GM23338 (cell line): ENCODE measurements around the gene TYR. TPM values are rescaled to one million over a fixed set of nuclear protein-coding genes. Genes with fewer than 3 reads are reported as not detected.

Source experiments
- ATAC-seq: fragments of 200-7000 bp; cut with Tn5 transposase; 3 replicates; pipeline ENCODE4 v1.9.1; 2020
- DNase-seq: peaks from one replicate; pipeline ENCODE4 v3.0.0-alpha.2; 2015; ENCODE audit warnings: low spot score
- H2AFZ ChIP-seq: fragments of 200-600 bp; sonication (generic); 2 replicates; pipeline ENCODE4 v1.8.0; 2016; ENCODE audit warnings: antibody characterized with exemption, mild to moderate bottlenecking, moderate library complexity
- H3F3A ChIP-seq: fragments of 200-600 bp; sonication (generic); replicated peaks from 2 replicates; pipeline ENCODE4 v1.8.0; 2017; ENCODE audit warnings: antibody characterized with exemption, mixed run types, low read depth
- H3K27ac ChIP-seq: fragments of 200-600 bp; sonication (generic); 2 replicates; pipeline ENCODE4 v1.6.1; 2016; ENCODE audit warnings: low read depth
- H3K27me3 ChIP-seq: fragments of 200-600 bp; sonication (generic); 2 replicates; pipeline ENCODE4 v1.8.0; 2016; ENCODE audit warnings: mild to moderate bottlenecking, mixed run types, moderate library complexity; ENCODE audit not compliant: insufficient read depth
- H3K36me3 ChIP-seq: fragments of 200-600 bp; sonication (generic); 2 replicates; pipeline ENCODE4 v1.8.0; 2016; ENCODE audit warnings: mild to moderate bottlenecking; ENCODE audit not compliant: insufficient read depth
- H3K4me1 ChIP-seq: fragments of 200-600 bp; sonication (generic); 2 replicates; pipeline ENCODE4 v1.8.0; 2016; ENCODE audit warnings: mild to moderate bottlenecking, moderate library complexity; ENCODE audit not compliant: insufficient read depth
- H3K4me2 ChIP-seq: fragments of 200-600 bp; sonication (generic); 2 replicates; pipeline ENCODE4 v1.7.1; 2017; ENCODE audit warnings: mixed run types
- H3K4me3 ChIP-seq: fragments of 200-600 bp; sonication (generic); 2 replicates; pipeline ENCODE4 v1.6.1; 2016; ENCODE audit warnings: mixed run types
- H3K79me2 ChIP-seq: fragments of 200-600 bp; sonication (generic); replicated peaks from 2 replicates; pipeline ENCODE4 v1.8.0; 2017; ENCODE audit warnings: mild to moderate bottlenecking; ENCODE audit not compliant: insufficient read depth
- H3K9me2 ChIP-seq: fragments of 200-600 bp; sonication (generic); 2 replicates; pipeline ENCODE4 v1.8.0; 2017; ENCODE audit not compliant: insufficient read depth
- H4K20me1 ChIP-seq: fragments of 200-600 bp; sonication (generic); replicated peaks from 2 replicates; pipeline ENCODE4 v1.8.0; 2017; ENCODE audit warnings: mild to moderate bottlenecking; ENCODE audit not compliant: insufficient read depth
- H3K27ac Mint-ChIP-seq: 2 replicates; pipeline ENCODE4 v1.8.0; 2020; ENCODE audit warnings: inconsistent platforms, mild to moderate bottlenecking, moderate library complexity, mixed read lengths
- H3K27me3 Mint-ChIP-seq: 3 replicates; pipeline ENCODE4 v1.8.0; 2022; ENCODE audit warnings: low read depth, mild to moderate bottlenecking, moderate library complexity, mixed read lengths, inconsistent platforms; ENCODE audit not compliant: insufficient read depth, poor library complexity
- H3K36me3 Mint-ChIP-seq: 3 replicates; pipeline ENCODE4 v1.8.0; 2021; ENCODE audit warnings: low read depth, mild to moderate bottlenecking, inconsistent platforms, moderate library complexity, mixed read lengths
- H3K4me1 Mint-ChIP-seq: 3 replicates; pipeline ENCODE4 v1.8.0; 2020; ENCODE audit warnings: mild to moderate bottlenecking, inconsistent platforms, mixed read lengths
- H3K4me3 Mint-ChIP-seq: 3 replicates; pipeline ENCODE4 v1.8.0; 2021; ENCODE audit warnings: moderate library complexity, mild to moderate bottlenecking, inconsistent platforms, mixed read lengths
- H3K9me3 Mint-ChIP-seq: 3 replicates; pipeline ENCODE4 v1.8.0; 2020; ENCODE audit warnings: moderate library complexity, mild to moderate bottlenecking, inconsistent platforms, mixed read lengths
- EZH2phosphoT487 ChIP-seq: fragments of 200-600 bp; sonication (generic); IDR thresholded peaks from one replicate; pipeline ENCODE4 v1.8.1; 2018; ENCODE audit warnings: antibody characterized with exemption; ENCODE audit not compliant: unreplicated experiment
- JUNB ChIP-seq: IDR thresholded peaks from one replicate; pipeline ENCODE4 v1.6.1; 2016; ENCODE audit warnings: antibody characterized with exemption; ENCODE audit not compliant: unreplicated experiment
- NANOG ChIP-seq: IDR thresholded peaks from 2 replicates; pipeline ENCODE4 v1.6.1; 2016; ENCODE audit warnings: antibody characterized with exemption, borderline replicate concordance
- POLR2AphosphoS5 ChIP-seq: IDR thresholded peaks from 2 replicates; pipeline ENCODE4 v1.6.1; 2016; ENCODE audit warnings: antibody characterized with exemption, low read depth
- STAT1 ChIP-seq: IDR thresholded peaks from one replicate; pipeline ENCODE4 v1.6.1; 2016; ENCODE audit warnings: antibody characterized with exemption; ENCODE audit not compliant: unreplicated experiment
- ZNF114 ChIP-seq: fragments of 250-450 bp; sonication (Bioruptor Pico); IDR thresholded peaks from 2 replicates; pipeline ENCODE4 v1.5.0; 2020; ENCODE audit warnings: mild to moderate bottlenecking, moderate library complexity
- ZNF331 ChIP-seq: fragments of 250-450 bp; sonication (Bioruptor Pico); IDR thresholded peaks from 2 replicates; pipeline ENCODE4 v1.5.0; 2020; ENCODE audit warnings: low read depth, mild to moderate bottlenecking, moderate library complexity
- polyA plus RNA-seq: library from polyadenylated mRNA; unstranded; fragments of >200 nt; fragmentation: Nextera tagmentation; extraction: Ambion mirVana; gene quantifications from 2 replicates; pipeline ENCODE4 v1.2.1, GENCODE V29; 2016
- total RNA-seq: library from RNA; depleted of rRNA; stranded (reverse); fragments of >200 nt; shearing (Covaris generic); gene quantifications from 2 replicates; pipeline ENCODE4 v1.2.3, GENCODE V29; 2014
- TF ChIP-seq, protein P1 (sequence below): fragments of 250-450 bp; sonication (Bioruptor Pico); IDR thresholded peaks from 2 replicates; pipeline ENCODE4 v1.5.0; 2020; ENCODE audit warnings: mild to moderate bottlenecking, moderate library complexity
- TF ChIP-seq, protein P2 (sequence below), 2 experiments: fragments of 200-600 bp in 1 of 2; sonication (generic) in 1 of 2; conservative IDR thresholded peaks; 2 replicates each; pipeline versions ENCODE4 v1.5.1 to v1.6.1; 2016 to 2017; ENCODE audit warnings: antibody characterized with exemption in 2 of 2, low read depth in 2 of 2, mild to moderate bottlenecking in 2 of 2, moderate library complexity in 1 of 2
- TF ChIP-seq, protein P3 (sequence below): IDR thresholded peaks from one replicate; pipeline ENCODE4 v1.6.1; 2018; ENCODE audit warnings: antibody characterized with exemption; ENCODE audit not compliant: unreplicated experiment

TYR gene
- total and polyA plus RNA-seq, 2 experiments from 2014 or later = 0.08 TPM; not detected in 1

DNA sequence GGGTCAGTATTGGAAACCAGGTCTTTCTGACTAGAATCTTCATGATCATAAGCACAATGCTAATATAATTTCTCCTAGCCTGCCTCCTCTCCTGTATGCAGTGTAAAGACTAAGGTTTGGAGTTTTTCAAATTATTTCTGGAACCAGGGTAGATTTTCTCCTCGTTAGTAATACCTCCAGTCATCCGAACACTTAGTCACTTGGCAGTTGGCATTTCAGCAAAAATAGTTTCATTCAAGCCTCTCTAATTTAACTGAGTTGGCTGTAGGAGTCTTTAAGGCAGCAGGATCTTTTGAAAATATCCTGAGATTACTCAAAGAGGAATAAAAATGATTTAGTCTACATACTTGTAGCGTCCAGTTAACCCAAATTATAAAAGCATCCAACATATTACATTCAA lies 6.3 kb downstream of the TYR start:
- peaks cover 4% of the 10 kb centered on the region for H3K27me3 Mint-ChIP-seq

DNA sequence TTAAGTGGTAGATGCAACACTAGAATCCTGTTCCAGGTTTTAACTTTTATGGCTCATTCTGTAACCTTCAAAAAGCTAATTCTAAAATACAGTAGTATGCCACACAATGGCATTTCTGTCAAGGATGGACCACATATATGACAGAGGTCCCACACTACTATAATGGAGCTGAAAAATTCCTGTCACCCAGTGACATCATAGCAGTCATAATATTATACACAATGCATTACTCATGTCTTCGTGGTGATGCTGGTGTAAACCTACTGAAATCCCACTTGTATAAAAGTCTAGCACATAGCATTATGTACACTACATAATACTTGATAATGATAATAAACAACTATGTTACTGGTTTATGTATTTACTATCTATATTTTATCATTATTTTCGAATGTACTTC lies 12.1 kb downstream of the TYR start:
- no peak for DNase-seq
- H3K9me2 ChIP-seq = no peaks in the 10 kb centered on the region
- no peak overlapping the region for H3K4me2 ChIP-seq
- no peaks in the 10 kb centered on the region for H3K79me2 ChIP-seq
- H3K36me3 ChIP-seq = no peaks in the 10 kb centered on the region
- no peaks in the 10 kb centered on the region for H4K20me1 ChIP-seq
- no peaks in the 10 kb centered on the region for H3K9me3 Mint-ChIP-seq
- H3K4me3 ChIP-seq = no peak overlapping the region
- H3K27me3 Mint-ChIP-seq = no peaks in the 10 kb centered on the region
- no peaks in the 10 kb centered on the region for H3K4me1 ChIP-seq
- H3F3A ChIP-seq = no peaks in the 10 kb centered on the region
- H3K4me3 Mint-ChIP-seq = no peak overlapping the region
- H2AFZ ChIP-seq = no peak overlapping the region
- ATAC-seq = no peak
- H3K27me3 ChIP-seq = no peaks in the 10 kb centered on the region
- H3K4me1 Mint-ChIP-seq = no peaks in the 10 kb centered on the region
- H3K27ac Mint-ChIP-seq = no peak overlapping the region
- no peaks in the 10 kb centered on the region for H3K36me3 Mint-ChIP-seq
- no peak overlapping the region for H3K27ac ChIP-seq
- no peak for TF ChIP-seq POLR2AphosphoS5
- TF ChIP-seq NANOG = no peak
- no peak for TF ChIP-seq JUNB
- TF ChIP-seq, protein P1, sequence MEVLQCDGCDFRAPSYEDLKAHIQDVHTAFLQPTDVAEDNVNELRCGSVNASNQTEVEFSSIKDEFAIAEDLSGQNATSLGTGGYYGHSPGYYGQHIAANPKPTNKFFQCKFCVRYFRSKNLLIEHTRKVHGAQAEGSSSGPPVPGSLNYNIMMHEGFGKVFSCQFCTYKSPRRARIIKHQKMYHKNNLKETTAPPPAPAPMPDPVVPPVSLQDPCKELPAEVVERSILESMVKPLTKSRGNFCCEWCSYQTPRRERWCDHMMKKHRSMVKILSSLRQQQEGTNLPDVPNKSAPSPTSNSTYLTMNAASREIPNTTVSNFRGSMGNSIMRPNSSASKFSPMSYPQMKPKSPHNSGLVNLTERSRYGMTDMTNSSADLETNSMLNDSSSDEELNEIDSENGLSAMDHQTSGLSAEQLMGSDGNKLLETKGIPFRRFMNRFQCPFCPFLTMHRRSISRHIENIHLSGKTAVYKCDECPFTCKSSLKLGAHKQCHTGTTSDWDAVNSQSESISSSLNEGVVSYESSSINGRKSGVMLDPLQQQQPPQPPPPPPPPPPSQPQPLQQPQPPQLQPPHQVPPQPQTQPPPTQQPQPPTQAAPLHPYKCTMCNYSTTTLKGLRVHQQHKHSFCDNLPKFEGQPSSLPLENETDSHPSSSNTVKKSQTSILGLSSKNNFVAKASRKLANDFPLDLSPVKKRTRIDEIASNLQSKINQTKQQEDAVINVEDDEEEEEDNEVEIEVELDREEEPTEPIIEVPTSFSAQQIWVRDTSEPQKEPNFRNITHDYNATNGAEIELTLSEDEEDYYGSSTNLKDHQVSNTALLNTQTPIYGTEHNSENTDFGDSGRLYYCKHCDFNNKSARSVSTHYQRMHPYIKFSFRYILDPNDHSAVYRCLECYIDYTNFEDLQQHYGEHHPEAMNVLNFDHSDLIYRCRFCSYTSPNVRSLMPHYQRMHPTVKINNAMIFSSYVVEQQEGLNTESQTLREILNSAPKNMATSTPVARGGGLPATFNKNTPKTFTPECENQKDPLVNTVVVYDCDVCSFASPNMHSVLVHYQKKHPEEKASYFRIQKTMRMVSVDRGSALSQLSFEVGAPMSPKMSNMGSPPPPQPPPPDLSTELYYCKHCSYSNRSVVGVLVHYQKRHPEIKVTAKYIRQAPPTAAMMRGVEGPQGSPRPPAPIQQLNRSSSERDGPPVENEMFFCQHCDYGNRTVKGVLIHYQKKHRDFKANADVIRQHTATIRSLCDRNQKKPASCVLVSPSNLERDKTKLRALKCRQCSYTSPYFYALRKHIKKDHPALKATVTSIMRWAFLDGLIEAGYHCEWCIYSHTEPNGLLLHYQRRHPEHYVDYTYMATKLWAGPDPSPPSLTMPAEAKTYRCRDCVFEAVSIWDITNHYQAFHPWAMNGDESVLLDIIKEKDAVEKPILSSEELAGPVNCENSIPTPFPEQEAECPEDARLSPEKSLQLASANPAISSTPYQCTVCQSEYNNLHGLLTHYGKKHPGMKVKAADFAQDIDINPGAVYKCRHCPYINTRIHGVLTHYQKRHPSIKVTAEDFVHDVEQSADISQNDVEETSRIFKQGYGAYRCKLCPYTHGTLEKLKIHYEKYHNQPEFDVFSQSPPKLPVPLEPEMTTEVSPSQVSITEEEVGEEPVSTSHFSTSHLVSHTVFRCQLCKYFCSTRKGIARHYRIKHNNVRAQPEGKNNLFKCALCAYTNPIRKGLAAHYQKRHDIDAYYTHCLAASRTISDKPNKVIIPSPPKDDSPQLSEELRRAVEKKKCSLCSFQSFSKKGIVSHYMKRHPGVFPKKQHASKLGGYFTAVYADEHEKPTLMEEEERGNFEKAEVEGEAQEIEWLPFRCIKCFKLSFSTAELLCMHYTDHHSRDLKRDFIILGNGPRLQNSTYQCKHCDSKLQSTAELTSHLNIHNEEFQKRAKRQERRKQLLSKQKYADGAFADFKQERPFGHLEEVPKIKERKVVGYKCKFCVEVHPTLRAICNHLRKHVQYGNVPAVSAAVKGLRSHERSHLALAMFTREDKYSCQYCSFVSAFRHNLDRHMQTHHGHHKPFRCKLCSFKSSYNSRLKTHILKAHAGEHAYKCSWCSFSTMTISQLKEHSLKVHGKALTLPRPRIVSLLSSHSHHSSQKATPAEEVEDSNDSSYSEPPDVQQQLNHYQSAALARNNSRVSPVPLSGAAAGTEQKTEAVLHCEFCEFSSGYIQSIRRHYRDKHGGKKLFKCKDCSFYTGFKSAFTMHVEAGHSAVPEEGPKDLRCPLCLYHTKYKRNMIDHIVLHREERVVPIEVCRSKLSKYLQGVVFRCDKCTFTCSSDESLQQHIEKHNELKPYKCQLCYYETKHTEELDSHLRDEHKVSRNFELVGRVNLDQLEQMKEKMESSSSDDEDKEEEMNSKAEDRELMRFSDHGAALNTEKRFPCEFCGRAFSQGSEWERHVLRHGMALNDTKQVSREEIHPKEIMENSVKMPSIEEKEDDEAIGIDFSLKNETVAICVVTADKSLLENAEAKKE (CRISPR knock-in tag) = no peak

More for the DNA sequence above, 6.3 kb downstream of the TYR start:
- no peak overlapping the region for H3K4me3 ChIP-seq
- Mint-ChIP-seq H3K4me3 (no peak overlapping the region), H3K9me3 (no peaks in the 10 kb centered on the region), H3K36me3 (no peaks in the 10 kb centered on the region), H3K27ac (no peak overlapping the region), H3K4me1 (peaks cover 19% of the 10 kb centered on the region)
- DNase-seq (no peak), ATAC-seq (no peak)
- H4K20me1 ChIP-seq = no peaks in the 10 kb centered on the region
- no peak overlapping the region for H2AFZ ChIP-seq
- H3K27ac ChIP-seq = no peak overlapping the region
- no peaks in the 10 kb centered on the region for H3K79me2 ChIP-seq
- TF ChIP-seq, protein P2, sequence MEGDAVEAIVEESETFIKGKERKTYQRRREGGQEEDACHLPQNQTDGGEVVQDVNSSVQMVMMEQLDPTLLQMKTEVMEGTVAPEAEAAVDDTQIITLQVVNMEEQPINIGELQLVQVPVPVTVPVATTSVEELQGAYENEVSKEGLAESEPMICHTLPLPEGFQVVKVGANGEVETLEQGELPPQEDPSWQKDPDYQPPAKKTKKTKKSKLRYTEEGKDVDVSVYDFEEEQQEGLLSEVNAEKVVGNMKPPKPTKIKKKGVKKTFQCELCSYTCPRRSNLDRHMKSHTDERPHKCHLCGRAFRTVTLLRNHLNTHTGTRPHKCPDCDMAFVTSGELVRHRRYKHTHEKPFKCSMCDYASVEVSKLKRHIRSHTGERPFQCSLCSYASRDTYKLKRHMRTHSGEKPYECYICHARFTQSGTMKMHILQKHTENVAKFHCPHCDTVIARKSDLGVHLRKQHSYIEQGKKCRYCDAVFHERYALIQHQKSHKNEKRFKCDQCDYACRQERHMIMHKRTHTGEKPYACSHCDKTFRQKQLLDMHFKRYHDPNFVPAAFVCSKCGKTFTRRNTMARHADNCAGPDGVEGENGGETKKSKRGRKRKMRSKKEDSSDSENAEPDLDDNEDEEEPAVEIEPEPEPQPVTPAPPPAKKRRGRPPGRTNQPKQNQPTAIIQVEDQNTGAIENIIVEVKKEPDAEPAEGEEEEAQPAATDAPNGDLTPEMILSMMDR (conservative IDR thresholded peaks at IDR 0.05; ENCODE audit: low read depth in 2 of 2) = no peak
- TF ChIP-seq NANOG = no peak
- TF ChIP-seq, protein P3, sequence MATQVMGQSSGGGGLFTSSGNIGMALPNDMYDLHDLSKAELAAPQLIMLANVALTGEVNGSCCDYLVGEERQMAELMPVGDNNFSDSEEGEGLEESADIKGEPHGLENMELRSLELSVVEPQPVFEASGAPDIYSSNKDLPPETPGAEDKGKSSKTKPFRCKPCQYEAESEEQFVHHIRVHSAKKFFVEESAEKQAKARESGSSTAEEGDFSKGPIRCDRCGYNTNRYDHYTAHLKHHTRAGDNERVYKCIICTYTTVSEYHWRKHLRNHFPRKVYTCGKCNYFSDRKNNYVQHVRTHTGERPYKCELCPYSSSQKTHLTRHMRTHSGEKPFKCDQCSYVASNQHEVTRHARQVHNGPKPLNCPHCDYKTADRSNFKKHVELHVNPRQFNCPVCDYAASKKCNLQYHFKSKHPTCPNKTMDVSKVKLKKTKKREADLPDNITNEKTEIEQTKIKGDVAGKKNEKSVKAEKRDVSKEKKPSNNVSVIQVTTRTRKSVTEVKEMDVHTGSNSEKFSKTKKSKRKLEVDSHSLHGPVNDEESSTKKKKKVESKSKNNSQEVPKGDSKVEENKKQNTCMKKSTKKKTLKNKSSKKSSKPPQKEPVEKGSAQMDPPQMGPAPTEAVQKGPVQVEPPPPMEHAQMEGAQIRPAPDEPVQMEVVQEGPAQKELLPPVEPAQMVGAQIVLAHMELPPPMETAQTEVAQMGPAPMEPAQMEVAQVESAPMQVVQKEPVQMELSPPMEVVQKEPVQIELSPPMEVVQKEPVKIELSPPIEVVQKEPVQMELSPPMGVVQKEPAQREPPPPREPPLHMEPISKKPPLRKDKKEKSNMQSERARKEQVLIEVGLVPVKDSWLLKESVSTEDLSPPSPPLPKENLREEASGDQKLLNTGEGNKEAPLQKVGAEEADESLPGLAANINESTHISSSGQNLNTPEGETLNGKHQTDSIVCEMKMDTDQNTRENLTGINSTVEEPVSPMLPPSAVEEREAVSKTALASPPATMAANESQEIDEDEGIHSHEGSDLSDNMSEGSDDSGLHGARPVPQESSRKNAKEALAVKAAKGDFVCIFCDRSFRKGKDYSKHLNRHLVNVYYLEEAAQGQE = no peak
- TF ChIP-seq STAT1 = no peak
- TF ChIP-seq ZNF331 (CRISPR knock-in tag) = no peak
- TF ChIP-seq ZNF114 (CRISPR knock-in tag) = no peak
- no peak for TF ChIP-seq EZH2phosphoT487
- TF ChIP-seq POLR2AphosphoS5 = no peak
- H3K4me2 ChIP-seq = no peak overlapping the region
- no peaks in the 10 kb centered on the region for H3K36me3 ChIP-seq
- H3F3A ChIP-seq = no peaks in the 10 kb centered on the region
- no peaks in the 10 kb centered on the region for H3K9me2 ChIP-seq
- peaks cover 16% of the 10 kb centered on the region for H3K4me1 ChIP-seq
- no peaks in the 10 kb centered on the region for H3K27me3 ChIP-seq
